Neural crest cell (in vitro differentiated cells): ENCODE measurements around the gene NETO2. TPM values are rescaled to one million over a fixed set of nuclear protein-coding genes. Genes with fewer than 3 reads are reported as not detected.

Experiments used
- DNase-seq: peaks from one replicate; pipeline ENCODE4 v3.0.0; 2021; ENCODE audit warnings: low read depth, mixed read lengths, low spot score
- H3K27ac Mint-ChIP-seq: one replicate; pipeline ENCODE4 v1.8.0; 2021; ENCODE audit warnings: mild to moderate bottlenecking, mixed read lengths; ENCODE audit not compliant: unreplicated experiment
- H3K27me3 Mint-ChIP-seq: 2 replicates; pipeline ENCODE4 v1.8.0; 2021; ENCODE audit warnings: low read depth, mild to moderate bottlenecking, mixed read lengths
- H3K36me3 Mint-ChIP-seq: 2 replicates; pipeline ENCODE4 v1.8.0; 2021; ENCODE audit warnings: low read depth, mild to moderate bottlenecking, mixed read lengths
- H3K4me1 Mint-ChIP-seq: 2 replicates; pipeline ENCODE4 v1.8.0; 2021; ENCODE audit warnings: mixed read lengths
- H3K4me3 Mint-ChIP-seq: one replicate; pipeline ENCODE4 v1.8.0; 2021; ENCODE audit warnings: mild to moderate bottlenecking, mixed read lengths
- H3K9me3 Mint-ChIP-seq: 2 replicates; pipeline ENCODE4 v1.8.0; 2021; ENCODE audit warnings: mixed read lengths
- total RNA-seq: library from RNA; stranded (reverse); gene quantifications from 2 replicates; pipeline ENCODE4 v1.2.1, GENCODE V29; 2021
- TF ChIP-seq, protein P1 (sequence below): fragments of 200-600 bp; sonication (generic); conservative IDR thresholded peaks from 2 replicates; pipeline ENCODE4 v1.5.0; 2021; ENCODE audit warnings: antibody characterized with exemption, mild to moderate bottlenecking

Gene NETO2
- total RNA-seq, 1 donor from 2014 or later = 105 TPM

DNA sequence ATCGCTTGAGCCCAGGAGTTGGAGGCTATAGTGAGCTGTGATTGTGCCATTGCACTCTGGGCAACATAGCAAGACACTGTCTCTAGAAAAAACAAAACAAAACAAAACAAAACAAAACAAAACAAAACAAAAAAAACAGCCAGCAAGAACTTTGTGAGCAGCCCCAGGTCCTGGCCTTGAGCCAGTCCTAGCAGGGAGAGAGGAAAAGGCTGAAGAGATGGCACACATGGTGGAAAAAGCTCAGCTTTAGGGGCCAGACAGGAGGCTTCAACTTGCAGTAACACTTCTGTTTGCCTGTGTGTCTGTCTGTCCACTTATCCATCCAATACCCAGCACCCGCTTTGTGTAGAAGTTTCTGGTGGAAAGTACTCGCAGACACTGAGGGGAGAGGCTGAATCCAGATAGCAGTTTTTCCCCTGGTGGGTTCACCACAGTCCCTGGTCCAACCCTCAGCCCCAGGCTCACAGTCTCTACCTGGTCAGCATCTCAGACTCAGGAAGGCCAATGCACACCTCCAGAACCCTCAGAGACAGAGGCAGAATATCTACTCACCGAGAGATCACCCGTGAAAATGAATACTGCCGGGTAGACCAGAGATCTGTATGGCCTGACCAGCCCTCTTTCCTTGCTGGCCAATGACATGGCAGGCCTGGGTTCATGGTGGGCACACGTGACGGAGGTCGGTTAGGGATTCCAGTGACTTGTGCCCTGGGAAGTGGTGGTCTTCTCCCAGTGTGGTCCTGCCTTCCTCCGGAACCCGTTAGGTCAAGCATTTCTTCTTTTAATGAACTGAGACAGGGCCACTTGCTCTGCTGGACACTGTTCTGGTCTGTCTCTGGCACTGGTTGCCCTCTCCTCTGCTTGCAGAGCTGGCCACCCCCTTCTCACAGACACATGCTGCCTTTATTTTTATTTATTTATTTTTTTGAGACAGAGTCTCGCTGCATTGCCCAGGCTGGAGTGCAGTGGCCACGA lies 90.8 kb downstream of the NETO2 start:
- no peaks in the 10 kb centered on the region for H3K27me3 Mint-ChIP-seq
- no peak for DNase-seq
- TF ChIP-seq, protein P1, sequence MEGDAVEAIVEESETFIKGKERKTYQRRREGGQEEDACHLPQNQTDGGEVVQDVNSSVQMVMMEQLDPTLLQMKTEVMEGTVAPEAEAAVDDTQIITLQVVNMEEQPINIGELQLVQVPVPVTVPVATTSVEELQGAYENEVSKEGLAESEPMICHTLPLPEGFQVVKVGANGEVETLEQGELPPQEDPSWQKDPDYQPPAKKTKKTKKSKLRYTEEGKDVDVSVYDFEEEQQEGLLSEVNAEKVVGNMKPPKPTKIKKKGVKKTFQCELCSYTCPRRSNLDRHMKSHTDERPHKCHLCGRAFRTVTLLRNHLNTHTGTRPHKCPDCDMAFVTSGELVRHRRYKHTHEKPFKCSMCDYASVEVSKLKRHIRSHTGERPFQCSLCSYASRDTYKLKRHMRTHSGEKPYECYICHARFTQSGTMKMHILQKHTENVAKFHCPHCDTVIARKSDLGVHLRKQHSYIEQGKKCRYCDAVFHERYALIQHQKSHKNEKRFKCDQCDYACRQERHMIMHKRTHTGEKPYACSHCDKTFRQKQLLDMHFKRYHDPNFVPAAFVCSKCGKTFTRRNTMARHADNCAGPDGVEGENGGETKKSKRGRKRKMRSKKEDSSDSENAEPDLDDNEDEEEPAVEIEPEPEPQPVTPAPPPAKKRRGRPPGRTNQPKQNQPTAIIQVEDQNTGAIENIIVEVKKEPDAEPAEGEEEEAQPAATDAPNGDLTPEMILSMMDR = no peak
- H3K36me3 Mint-ChIP-seq = no peaks in the 10 kb centered on the region
- H3K9me3 Mint-ChIP-seq = no peaks in the 10 kb centered on the region
- no peaks in the 10 kb centered on the region for H3K4me1 Mint-ChIP-seq
- H3K4me3 Mint-ChIP-seq = no peak overlapping the region
- H3K27ac Mint-ChIP-seq = no peak overlapping the region

GRCh38 chr16:47051031-47051430 lies 92.7 kb downstream of the NETO2 start:
- DNase-seq = no peak
- Mint-ChIP-seq H3K27ac (no peak overlapping the region), H3K27me3 (no peaks in the 10 kb centered on the region), H3K36me3 (no peaks in the 10 kb centered on the region), H3K4me3 (no peak overlapping the region), H3K9me3 (no peaks in the 10 kb centered on the region), H3K4me1 (peaks cover 12% of the 10 kb centered on the region)
- TF ChIP-seq, protein P1 = no peak

DNA sequence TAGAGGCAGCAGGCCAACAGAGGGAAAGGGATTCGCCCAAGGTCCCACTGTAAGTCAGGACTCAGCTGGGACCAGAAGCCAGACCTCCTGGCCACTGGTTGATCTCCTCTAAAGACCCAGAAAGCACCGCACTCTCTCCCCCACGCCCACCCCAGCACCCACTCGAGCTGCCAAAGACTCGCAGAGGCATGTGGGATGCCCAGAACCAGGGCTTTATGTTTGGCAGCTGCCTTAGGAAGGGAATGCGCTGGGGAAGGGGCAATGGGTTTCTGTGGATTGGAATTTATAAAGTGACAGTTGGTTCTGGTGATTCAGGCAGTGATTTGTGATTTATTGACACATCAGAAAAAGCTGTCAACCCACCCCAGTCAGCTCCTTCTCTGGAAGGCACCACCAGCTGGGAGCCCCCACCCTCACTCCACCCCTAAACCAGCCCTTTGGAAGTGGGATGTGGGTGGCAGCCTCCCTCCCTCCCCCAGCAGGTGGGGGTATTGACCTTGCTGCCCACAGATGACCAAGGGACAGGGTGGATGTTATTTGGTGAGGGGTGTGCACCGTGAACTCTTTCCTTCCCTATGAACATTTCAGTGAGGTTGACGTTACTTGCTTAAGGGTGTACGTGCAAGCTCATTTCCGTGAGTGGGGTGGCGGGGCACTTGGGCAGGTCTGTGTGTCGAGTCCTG lies 93.7 kb downstream of the NETO2 start:
- no peak overlapping the region for H3K27ac Mint-ChIP-seq

DNA sequence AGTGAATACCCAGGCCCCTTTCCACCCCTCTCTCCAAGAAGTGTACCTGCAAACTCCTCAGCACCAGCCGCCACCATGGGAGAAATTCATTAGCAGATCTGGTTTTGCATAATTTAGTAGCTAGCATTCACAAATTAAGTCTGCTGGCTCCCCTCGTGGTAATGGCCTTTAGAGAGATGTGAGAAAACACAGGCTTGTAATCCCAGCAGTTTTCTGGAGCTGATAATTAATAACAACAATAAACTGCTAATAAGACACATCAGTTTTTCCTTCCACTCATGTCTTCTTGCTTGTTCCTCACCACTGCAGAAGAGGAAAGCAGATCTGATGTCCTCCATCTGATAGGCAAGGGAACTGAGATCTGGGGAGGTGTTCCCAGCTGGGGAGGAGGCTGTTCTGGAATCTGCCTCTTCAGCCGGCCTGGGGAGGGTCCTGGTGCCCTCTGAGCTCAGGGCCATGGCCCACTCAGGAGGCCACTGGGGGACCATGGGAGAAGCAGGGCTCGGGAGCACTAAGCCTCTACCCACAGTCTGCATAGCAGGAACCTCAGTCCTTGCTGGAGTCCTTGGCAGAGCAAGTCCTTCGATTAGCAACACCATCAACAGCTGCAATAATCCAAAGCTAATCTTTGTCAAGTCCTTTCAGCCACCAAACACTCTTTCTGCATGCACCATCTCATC lies 96.1 kb downstream of the NETO2 start:
- H3K27ac Mint-ChIP-seq = no peak overlapping the region
- H3K27me3 Mint-ChIP-seq = no peaks in the 10 kb centered on the region
- H3K36me3 Mint-ChIP-seq = no peaks in the 10 kb centered on the region
- peaks cover 18% of the 10 kb centered on the region for H3K4me1 Mint-ChIP-seq
- no peak overlapping the region for H3K4me3 Mint-ChIP-seq
- H3K9me3 Mint-ChIP-seq = no peaks in the 10 kb centered on the region
- TF ChIP-seq, protein P1 = no peak
- no peak for DNase-seq

More for the DNA sequence above, 93.7 kb downstream of the NETO2 start:
- H3K27me3 Mint-ChIP-seq = no peaks in the 10 kb centered on the region
- H3K4me1 Mint-ChIP-seq = peaks cover 15% of the 10 kb centered on the region
- no peak for DNase-seq
- TF ChIP-seq, protein P1 = no peak
- no peak overlapping the region for H3K4me3 Mint-ChIP-seq
- H3K9me3 Mint-ChIP-seq = no peaks in the 10 kb centered on the region
- H3K36me3 Mint-ChIP-seq = no peaks in the 10 kb centered on the region

GRCh38 chr16:47046726-47047523 lies 96.8 kb downstream of the NETO2 start:
- H3K27ac Mint-ChIP-seq = no peak overlapping the region
- TF ChIP-seq, protein P1 = no peak
- H3K9me3 Mint-ChIP-seq = no peaks in the 10 kb centered on the region
- no peaks in the 10 kb centered on the region for H3K36me3 Mint-ChIP-seq
- H3K27me3 Mint-ChIP-seq = no peaks in the 10 kb centered on the region
- peaks cover 18% of the 10 kb centered on the region for H3K4me1 Mint-ChIP-seq
- no peak for DNase-seq
- H3K4me3 Mint-ChIP-seq = no peak overlapping the region
